Stimulated activated CD8-positive, alpha-beta memory T cell treated with anti-CD3 and anti-CD28 coated beads, Interleukin-12 subunit alpha, Interleukin-12 subunit beta, amount 100 ng/mL, for 24 hours (primary cell): ENCODE results near the gene PMAIP1.
"Not testable (repeated sequence)": the region's sequence is repeated elsewhere in the genome, so short reads cannot be mapped to it uniquely, and the experiment has no call there.

Source experiments
- DNase-seq: peaks from one replicate; pipeline ENCODE4 v3.0.0-alpha.2; 2020; ENCODE audit errors: extremely low read depth

Gene PMAIP1

GRCh38 chr18:59884351-59884750 lies 15.4 kb upstream of the PMAIP1 start:
- DNase-seq, result no peak

GRCh38 chr18:59885579-59886163 lies 14.1 kb upstream of the PMAIP1 start:
- DNase-seq, result no peak

- not testable (repeated sequence) for DNase-seq
These were observed 13.4 kb upstream of the PMAIP1 start for GRCh38 chr18:59886399-59886798.

- no peak for DNase-seq
These were observed 7.7 kb upstream of the PMAIP1 start for GRCh38 chr18:59892123-59892522.

- DNase-seq, result no peak
These were observed 5.8 kb upstream of the PMAIP1 start for GRCh38 chr18:59893971-59894370.

GRCh38 chr18:59897321-59897954 lies 2.4 kb upstream of the PMAIP1 start:
- no peak for DNase-seq

- no peak for DNase-seq
These were observed 1.7 kb upstream of the PMAIP1 start for GRCh38 chr18:59898093-59898492.

- no peak for DNase-seq
These were observed 1.0 kb upstream of the PMAIP1 start for GRCh38 chr18:59898609-59899297.

GRCh38 chr18:59900222-59901128 lies 679 bp downstream of the PMAIP1 start:
- DNase-seq, result peak; percentile 31

GRCh38 chr18:59902131-59902992 lies 2.6 kb downstream of the PMAIP1 start:
- no peak for DNase-seq

GRCh38 chr18:59902993-59903610 lies 3.3 kb downstream of the PMAIP1 start:
- no peak for DNase-seq

GRCh38 chr18:59904011-59904601 lies 4.3 kb downstream of the PMAIP1 start:
- DNase-seq, result no peak

GRCh38 chr18:59905686-59906091 lies 5.9 kb downstream of the PMAIP1 start:
- DNase-seq, result no peak

GRCh38 chr18:59906203-59906602 lies 6.4 kb downstream of the PMAIP1 start:
- DNase-seq, result no peak

GRCh38 chr18:59907172-59907571 lies 7.4 kb downstream of the PMAIP1 start:
- no peak for DNase-seq

GRCh38 chr18:59907660-59908059 lies 7.9 kb downstream of the PMAIP1 start:
- DNase-seq, result no peak

GRCh38 chr18:59908799-59909198 lies 9.0 kb downstream of the PMAIP1 start:
- no peak for DNase-seq

- no peak for DNase-seq
These were observed 9.7 kb downstream of the PMAIP1 start for GRCh38 chr18:59909289-59910036.

GRCh38 chr18:59910967-59911366 lies 11.2 kb downstream of the PMAIP1 start:
- no peak for DNase-seq

GRCh38 chr18:59911600-59911999 lies 11.8 kb downstream of the PMAIP1 start:
- DNase-seq, result no peak
